Fibroblast of skin of back (primary cell): ENCODE results near the gene NKX6-2.
A peak's percentile ranks its signal among the peaks of the same experiment; 100 is the strongest.
"Not testable (repeated sequence)": the region's sequence is repeated elsewhere in the genome, so short reads cannot be mapped to it uniquely, and the experiment has no call there.

Experiments used
- DNase-seq: peaks from one replicate; pipeline ENCODE4 v3.0.0-alpha.2; 2013

Gene NKX6-2

DNA sequence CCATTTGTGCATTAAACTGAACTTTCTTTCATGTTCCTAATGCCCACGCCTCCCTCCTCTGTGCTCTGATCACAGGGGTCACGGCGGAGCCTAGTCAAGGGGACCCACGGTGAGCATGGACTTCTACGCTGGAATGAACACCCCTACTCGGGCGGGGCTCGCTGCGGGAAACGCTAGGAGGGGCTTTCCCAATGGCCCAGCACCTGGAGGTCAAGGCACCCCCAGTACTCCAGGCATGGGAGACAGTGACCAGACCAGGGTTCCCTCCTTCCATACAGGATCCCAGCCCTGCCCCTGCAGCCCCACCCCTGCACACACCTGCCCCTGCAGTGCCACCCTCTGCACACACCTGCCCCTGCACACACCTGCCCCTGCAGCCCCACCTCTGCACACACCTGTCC, 27.1 kb upstream of the NKX6-2 start:
- no peak for DNase-seq

DNA sequence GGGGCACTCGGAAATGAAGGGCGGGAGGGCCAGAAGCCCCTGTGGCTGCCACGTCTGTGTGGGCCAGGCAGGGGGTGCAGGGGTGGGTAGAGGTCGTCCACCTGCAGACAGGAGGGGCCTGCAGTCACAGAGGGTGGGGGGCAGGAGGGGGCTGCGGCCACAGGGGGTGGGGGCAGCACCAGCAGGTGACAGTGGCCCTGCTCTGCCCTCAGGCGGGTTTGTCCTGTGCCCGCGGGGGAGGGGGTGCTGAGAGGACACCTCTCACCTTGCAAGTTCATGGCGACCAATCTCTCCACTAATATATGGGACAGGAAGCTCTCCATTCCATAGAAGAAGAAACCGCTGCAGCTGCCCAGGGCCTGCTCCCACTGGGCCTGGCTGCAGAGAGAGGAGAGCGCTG, 26.6 kb upstream of the NKX6-2 start:
- DNase-seq = no peak

DNA sequence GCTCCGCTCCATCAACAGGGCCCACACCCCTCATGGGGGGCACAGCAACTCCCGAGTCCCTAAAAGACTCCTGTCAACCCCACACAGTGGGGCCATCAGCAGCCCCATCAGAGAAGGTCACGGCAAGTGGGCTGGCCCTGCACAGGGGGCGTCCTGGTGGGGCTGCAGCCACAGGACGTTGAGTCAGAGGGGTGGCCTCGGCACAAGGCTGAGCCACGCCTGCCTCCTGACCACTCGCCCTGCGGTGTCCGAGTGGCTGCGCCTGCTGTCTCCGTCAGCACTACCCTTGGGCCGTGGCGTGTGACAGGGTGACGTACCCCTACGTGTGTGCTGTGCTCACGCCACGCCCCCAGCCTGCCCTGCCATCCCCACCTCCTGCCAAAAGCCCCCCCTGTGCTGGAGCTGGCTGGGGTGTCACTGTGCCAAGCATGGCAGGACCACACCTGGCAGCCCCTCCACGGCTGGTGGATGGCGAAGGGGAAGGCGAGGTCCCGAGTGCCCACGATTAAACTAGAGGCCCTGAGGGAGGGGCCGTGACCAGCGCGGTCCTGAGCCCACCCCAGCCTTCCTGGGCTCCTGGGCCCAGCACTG, 26.0 kb upstream of the NKX6-2 start:
- no peak for DNase-seq

DNA sequence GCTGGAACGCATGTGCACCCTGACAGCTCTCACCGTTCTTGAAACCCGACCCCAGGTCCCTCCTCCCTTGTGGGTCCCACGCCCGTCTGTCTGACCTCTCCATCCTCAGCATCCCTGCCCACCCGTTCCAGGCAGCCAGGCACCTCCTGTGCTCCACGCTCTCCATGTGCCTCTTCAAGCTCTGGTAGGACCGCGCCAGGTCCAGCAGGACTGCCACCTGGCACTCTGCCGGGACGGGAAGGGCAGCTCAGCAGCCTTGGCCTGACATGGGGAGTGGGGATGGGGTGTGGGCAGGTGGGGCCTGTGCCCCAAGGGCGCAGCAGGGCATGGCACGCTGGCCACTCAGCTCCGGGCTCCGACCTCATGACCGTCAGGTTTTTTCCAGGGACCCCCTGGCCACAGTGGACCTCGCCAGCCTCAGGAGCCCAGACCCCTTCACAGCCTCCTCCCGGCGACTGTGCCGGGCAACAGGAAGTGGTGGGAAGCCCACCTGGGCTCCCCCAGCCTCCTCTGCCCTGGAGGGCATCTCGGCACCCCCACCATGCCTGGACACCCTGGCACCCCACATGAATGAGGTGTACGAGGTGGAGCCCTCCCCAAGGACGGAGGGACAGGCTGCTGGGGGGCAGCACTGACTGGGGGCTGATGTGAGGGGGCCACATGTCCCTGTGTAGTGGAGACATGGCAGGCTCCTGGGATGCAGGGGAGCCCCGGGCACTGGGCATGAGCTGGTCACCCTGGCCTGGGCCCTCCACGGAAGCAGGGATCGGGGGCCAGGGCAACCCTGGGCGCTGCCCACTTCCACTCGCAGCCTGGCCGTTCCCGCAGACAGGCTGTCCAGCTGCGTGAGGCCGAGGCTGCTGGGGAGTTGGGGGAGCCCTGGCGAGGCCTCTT, 25.1 kb upstream of the NKX6-2 start:
- DNase-seq = no peak

DNA sequence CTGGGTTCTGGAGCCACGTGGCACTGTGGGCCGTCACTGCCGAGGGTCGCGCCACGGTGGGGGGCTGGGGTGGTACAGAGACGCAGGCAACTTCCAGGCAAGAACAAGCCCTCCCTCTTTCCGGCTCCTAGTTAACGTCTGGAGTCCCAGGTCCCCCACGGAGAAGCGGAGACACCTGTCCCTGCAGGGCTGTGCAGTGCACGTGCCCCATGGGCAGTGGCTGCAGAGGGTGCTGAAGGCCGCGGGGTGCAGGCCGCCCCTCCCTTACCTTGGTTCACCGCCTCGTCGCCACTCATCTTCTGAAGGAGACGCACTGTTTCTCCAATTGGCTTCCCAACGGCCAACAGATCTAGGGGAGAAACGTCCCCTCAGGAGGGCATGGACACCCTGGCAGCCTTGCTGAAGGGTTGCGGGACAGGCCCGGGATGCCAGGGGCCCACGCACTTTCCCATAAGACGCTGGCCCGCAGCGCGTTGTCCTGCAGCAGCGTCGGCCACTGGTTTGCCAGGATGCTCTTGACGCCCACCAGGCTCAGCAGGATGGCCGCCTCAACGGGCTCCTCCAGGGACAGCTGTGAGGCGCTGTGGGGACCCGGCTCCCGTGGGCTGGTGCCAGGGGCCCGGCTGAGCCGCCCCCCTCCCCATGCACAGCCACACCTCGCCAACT, 24.3 kb upstream of the NKX6-2 start:
- DNase-seq = no peak

DNA sequence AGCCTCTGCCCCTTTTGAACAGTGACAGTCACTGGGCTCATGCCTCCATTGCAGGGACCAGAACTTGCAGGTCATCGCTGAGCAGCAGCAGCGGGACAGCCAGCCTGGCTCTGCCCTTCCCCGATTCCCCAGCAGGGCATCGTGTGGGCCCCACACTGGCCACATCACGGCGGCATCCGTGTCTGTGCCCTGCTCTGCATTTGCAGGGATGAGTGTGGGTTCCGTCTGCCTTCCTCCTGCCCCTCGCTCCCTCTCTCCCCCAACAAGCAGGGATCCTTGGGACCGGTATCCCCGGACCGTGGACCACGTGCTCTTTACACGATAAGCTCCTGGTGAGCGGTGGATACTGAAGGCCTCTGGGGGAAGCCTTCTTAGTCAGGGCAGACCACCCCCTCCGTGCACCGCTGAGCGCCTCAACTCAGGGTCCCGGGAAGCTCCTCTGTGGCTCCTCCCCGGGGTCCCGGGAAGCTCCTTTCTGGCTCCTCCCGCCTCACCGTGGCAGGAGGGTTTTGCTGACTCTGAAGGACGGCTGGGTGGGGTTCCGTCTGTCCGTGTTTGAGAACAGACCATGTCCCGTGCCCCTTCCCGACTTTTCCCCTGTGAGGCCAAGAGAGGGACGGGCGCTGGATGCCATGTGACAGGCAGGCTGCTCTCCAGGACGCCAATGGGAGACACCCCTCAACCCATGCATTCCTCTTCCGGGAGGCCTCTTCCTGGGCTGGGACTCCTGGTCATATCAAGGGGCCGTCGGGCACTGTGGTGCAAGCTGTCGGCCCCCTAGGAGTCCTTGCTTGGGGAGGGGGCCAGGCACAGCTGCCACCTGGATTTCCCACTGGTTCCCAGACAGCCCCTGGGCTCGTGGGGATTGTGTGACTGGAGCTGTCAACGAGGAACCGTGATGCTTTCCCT, 23.5 kb upstream of the NKX6-2 start:
- DNase-seq = no peak

DNA sequence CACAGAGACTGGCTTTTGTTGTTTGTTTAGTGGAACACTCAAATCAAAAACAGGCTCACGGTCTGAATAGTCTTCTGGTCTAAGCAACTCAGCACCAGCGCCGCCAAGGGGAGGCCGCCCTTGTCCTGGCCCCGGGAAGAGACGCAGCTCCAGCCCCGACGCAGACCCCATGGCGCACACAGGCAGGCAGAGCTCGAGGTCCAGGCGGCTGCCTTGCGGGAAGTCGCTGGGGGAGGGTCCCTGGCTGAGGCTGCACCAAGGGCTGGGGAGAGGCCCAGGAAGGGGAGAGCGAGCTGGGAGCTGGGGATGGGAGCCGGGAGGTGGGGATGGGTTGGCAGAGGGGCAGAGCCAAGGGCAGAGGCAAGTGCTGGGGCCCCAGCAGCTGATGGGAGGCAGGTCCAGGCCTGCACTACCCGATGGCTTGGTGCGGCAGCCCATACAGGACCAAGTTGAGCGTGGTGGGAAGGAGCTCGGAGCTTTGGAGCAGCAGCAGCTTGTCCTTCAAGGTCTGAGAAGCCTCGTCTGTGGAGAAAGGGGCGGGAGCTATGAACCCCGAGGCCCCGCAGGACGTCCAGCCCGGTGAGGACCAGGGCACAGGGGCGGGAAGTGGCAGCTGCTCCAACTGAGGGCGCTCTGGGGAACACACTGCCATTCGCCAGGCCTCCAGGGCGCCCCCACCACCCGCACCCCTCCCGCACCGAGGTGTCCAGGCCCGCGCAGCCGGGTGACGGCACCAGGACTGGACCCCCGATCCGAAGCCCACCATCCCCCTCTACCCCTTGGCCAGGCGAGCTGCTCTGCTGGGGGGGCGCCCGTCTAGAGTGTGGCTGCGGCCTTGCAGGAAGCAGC, 22.7 kb upstream of the NKX6-2 start:
- no peak for DNase-seq

DNA sequence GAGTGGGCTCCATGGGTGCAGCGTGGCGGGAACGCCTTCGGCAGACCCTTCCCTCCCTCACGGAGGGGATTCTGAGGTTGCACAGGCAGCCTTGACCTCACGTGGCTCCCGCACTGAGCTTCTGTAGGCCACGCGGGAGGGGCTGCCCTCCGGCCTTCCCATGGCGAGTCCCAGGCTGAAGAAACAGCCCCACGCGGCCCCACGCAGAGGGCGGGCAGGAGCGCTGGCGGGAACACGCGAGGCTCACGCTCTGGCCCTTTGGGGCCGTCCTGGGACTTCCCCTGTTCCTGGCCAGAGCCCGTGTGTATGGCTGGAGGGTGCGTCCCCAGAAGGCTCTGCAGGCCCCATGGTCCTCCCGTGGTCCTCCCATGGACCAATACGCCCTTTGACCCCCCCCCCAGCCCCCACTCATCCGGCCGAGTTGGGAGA, 21.7 kb upstream of the NKX6-2 start:
- DNase-seq = no peak

DNA sequence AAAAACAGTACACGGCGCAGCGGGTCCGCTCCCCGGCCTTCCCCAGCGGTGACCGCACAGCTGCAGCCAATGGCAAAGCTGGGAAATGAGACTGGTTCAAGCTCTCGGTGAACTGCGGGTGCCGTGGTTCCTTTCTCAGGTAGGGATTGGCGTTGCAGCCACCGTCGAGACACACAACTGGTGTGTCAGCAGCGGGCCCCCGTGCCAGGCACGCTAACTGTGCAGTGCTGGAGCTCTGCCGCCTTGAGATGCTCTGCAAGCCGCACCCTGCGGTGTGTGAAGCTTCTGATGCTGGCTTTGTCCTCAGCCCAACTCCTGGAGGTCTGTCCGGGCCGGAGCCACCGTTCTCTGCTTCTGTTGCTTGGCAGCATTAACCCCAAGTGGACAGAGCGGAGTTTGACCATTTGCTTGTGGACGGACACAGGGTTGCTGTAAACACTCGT, 20.6 kb upstream of the NKX6-2 start:
- DNase-seq = no peak

DNA sequence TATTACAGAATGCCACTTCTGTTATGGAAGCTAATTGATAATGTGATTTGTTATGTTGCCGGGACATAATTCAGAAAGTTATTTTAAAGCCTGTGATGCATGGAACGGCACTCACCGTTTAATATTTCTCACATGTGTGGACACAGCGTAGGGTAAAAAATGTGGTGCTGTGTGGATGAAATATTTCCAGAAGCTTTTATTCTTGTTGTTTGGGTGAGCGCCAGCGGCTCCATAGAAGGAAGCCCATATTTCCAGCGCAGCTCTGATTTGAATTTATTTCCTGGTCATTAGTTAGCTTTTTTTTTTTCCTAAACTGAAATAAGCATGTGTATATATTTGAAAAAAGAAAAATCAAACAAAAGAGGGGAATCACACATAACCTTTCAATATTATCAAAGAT, 20.2 kb upstream of the NKX6-2 start:
- DNase-seq = peak; percentile 4

DNA sequence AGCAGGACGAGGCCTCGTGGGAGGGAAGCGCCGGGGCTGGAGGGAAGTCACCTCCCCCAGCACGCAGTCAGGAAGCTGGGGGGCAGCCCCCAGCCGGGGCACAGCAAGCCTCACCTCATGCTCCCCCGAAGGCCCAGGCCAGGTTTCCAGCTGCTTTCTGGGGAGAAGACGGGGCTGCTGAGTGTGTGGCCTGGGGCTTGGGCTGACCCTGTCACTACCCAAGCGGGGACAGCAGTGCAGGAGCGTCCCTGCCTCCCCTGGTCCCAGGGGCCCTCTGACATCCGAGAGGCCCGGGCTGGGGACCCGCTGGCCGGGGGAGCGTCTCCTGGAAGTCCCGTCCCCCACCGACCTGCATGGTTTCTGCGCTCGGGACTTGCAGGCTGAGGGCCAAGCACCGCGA, 19.7 kb upstream of the NKX6-2 start:
- no peak for DNase-seq

DNA sequence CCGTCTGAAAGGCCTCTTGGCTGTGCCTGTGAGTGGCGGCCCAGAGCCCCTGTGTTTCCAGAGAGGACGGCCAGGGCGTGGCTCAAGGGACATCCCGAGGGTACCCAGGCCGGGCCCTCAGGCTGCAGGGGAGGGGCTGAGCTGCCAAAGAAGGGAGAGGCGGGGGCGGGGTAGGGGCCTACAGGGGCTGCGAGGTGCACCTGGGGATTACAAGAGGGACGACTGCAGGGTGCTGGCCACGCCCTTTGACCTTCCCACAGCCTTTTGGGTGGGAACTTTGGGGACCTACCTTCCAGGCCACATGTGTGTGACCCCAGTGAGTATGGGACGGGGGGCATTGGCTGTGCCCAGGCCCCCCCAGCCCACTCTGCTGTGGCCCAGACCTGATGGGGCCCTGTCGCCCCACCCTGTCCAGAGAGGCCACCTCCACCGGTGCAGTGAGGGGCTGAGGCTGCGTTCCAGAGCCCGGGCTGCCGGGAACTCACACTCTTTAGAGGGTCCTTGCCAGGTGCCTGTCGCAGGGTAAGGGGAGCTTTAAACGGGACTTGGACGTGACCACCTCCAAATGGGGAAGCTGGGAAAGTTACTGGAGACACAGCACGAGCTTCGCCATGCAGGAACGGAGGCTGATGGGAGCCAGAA, 19.0 kb upstream of the NKX6-2 start:
- DNase-seq = no peak

DNA sequence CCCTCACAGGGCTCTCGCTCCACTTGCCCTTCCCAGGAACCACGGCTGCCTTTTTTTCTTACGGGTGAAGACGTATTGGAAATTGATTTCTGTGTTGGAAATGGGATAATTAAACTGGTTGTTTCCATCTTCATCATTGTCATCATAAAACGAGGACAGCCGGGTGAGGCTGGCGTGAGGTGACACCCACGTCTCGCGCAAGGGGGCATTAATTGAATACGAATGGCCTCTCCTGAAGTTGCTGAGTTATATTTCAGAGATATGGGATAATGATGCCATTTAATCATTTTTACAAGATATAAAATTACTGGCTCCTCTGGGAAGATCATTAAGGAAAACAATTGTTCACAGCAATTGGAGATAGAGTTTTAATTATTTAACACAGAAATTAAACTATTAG, 18.3 kb upstream of the NKX6-2 start:
- no peak for DNase-seq

DNA sequence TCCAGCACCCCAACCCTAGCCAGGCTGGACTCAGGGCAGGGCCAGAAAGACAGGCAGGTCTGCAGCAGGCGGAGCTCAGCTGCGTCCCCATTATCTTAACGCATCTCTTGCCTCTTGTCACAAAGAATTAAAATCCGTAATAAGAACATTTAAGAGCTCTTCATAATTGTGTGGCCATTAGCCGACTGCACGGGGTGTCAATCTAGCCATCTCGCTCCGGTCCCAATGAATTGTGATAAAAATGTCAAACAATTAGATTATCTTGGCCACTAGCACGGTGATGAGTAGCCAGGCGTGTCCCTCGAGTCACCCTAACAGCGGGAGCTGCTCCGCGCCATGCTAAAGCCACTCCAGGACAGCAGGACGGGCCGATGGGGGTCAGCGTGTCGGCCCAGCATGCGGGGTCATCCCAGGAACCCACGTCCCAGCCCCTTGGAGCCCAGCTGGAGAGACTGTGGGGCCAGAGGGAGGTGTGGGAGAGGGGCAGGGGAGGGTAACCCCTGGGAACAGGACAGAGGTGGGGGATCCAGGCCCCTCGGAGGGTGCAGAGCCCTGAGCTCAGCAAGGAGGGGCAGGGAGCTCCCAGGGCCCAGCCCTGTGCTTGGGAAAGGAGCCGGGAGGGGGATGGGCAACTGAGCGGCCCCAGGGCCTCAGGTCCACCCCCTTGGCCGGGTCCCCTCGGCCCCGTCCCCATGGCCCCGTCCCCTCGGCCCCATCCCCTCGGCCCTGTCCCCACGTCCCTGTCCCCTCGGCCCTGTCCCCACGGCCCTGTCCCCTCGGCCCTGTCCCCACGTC, 17.7 kb upstream of the NKX6-2 start:
- DNase-seq = no peak

DNA sequence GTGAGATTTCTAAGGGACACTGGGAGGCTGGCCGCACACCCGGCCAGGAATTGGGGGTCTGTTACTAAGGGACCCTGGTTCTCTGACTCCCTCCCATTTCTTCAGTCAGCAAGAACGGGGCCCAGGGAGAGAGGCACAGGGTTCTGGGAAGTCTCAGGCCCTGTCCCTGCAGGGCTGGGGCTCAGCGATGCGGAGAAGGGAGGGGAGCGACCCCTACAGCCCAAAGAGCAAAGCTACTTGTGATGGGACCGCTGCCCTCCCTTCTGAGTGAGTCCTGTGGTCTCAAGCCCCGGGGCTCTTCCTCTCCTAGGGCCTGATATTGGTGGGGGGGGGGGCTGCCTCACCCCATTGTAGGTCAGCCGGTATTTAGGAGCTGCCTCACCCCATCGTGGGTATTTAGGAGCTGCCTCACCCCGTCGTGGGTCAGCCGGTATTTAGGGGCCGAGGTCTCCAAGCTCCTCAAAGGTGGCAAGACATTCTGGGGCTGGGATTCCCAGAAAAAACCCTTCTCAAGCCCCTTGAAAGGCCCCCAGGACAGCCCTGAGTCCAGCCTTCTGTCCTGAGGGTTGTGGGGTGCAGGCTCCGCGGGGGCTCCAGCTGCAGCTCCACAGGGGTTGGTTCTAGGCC, 16.9 kb upstream of the NKX6-2 start:
- DNase-seq = no peak

DNA sequence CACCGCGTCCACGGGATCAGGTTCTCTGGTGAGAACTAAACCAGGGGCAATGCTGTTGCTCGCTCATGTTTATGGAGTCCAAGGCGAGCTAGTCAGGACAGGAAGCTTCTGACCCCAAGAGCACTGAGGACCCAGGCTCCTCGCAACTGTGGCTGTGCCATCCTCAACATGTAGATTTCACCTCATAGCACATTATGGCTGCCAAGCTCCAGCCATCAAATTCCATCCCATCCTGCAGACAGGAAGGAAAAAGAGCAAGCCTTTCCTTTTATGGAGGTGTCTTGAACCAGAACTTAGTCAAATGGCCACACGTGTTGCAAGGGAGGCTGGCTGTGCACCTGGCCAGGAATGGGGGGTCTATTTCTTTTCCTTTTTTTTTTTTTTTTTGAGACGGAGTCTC, 16.1 kb upstream of the NKX6-2 start:
- DNase-seq = no peak

DNA sequence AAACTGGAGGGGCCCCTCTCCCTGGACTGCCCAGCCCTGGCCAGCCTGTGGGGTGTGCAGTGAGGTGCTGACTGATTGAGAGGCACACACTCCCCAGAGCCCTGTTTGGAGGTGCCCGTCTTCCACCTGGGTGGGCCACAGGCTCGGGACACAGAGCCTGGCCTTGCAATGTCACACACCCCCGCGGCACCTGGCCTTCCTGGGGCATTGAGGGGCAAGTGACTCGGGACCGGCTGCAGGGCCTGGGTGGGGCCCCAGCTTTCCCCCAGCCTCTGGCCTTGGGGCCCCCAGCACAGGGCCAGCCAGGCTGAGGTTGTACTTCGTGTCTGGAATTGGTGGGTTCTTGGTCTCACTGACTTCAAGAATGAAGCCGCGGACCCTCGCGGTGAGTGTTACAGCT, 13.9 kb upstream of the NKX6-2 start:
- no peak for DNase-seq

DNA sequence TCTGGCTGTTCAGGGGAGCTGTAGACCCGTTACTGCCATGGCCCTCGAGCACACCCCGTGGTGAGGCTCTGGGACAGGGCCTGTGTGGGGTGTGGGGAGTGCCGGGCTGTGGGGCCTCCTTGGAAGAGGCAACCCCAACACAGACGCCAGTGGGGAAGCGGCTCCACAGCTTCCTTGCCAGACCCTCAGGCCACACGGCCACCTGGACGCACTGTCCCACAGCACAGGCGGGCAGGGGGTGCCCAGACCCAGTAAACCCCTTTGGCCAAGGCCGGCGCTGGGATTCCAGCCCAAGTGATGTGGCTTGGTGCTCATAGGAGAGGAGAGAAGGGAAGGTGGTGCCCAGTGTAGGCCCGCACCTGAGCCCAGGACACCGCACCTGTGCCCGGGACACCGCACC, 12.9 kb upstream of the NKX6-2 start:
- DNase-seq = no peak

DNA sequence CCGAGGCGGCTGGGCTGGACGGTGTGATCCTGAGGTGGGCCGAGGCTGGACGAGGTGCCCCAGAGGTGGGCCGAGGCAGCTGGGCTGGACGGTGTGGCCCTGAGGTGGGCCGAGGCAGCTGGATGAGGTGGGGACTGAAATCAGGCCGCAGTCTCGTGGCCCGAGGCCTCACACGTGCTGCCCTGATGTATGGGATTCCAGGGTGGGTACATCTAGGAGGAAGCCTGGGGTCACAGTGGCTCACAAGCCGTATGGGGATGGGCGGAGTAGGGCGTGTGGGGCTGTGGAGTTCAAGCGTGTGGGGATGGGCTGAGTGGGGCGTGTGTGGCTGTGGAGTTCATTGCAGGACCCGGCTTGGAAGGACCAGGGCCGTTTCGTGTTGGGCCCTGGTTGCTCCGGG, 12.5 kb upstream of the NKX6-2 start:
- no peak for DNase-seq

DNA sequence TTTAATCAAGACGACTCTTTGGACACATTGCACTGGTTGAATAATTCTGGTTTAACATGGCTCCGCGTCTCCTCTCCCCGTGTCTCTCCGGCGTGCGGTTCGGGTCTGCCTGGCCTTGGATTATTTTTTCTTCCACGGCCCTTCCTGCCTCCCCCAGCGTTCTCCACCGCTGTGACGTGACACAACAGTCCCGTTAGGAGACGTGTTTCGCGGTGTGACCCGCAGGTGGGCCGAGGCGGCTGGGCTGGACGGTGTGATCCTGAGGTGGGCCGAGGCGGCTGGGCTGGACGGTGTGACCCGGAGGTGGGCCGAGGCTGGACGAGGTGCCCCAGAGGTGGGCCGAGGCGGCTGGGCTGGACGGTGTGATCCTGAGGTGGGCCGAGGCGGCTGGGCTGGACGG, 12.0 kb upstream of the NKX6-2 start:
- DNase-seq = not testable (repeated sequence)
